Osteocyte (in vitro differentiated cells): Measurements from ENCODE around the gene SAPCD2. TPM values are rescaled to one million over a fixed set of nuclear protein-coding genes. Genes with fewer than 3 reads are reported as not detected.
"Not testable (repeated sequence)": the region's sequence is repeated elsewhere in the genome, so short reads cannot be mapped to it uniquely, and the experiment has no call there.

ENCODE experiments used
- DNase-seq: peaks from one replicate; pipeline ENCODE4 v3.0.0; 2021; ENCODE audit warnings: mixed read lengths; ENCODE audit not compliant: unreplicated experiment; ENCODE audit errors: extremely low spot score
- H3K27ac Mint-ChIP-seq: one replicate; pipeline ENCODE4 v1.8.0; 2021; ENCODE audit warnings: mild to moderate bottlenecking, mixed read lengths; ENCODE audit not compliant: unreplicated experiment
- H3K27me3 Mint-ChIP-seq: one replicate; pipeline ENCODE4 v1.8.0; 2021; ENCODE audit warnings: mixed read lengths; ENCODE audit not compliant: unreplicated experiment
- H3K36me3 Mint-ChIP-seq: one replicate; pipeline ENCODE4 v1.8.0; 2021; ENCODE audit warnings: mixed read lengths; ENCODE audit not compliant: unreplicated experiment
- H3K4me1 Mint-ChIP-seq: one replicate; pipeline ENCODE4 v1.8.0; 2021; ENCODE audit warnings: mixed read lengths; ENCODE audit not compliant: unreplicated experiment
- H3K4me3 Mint-ChIP-seq: one replicate; pipeline ENCODE4 v1.8.0; 2021; ENCODE audit warnings: mild to moderate bottlenecking, moderate library complexity, mixed read lengths; ENCODE audit not compliant: unreplicated experiment
- H3K9me3 Mint-ChIP-seq: one replicate; pipeline ENCODE4 v1.8.0; 2021; ENCODE audit warnings: mixed read lengths; ENCODE audit not compliant: unreplicated experiment
- CTCF ChIP-seq: fragments of 200-600 bp; sonication (generic); IDR thresholded peaks from 2 replicates; pipeline ENCODE4 v1.5.0; 2021; ENCODE audit warnings: antibody characterized with exemption, mild to moderate bottlenecking, moderate library complexity
- total RNA-seq: library from RNA; stranded (reverse); gene quantifications from 2 replicates; pipeline ENCODE4 v1.2.1, GENCODE V29; 2021

Gene SAPCD2
- total RNA-seq, 1 donor from 2014 or later, result 3.1 TPM

- peak; percentile 91 for DNase-seq
- no peaks in the 10 kb centered on the region for H3K9me3 Mint-ChIP-seq
- H3K36me3 Mint-ChIP-seq, result peaks cover 3% of the 10 kb centered on the region
- no peak overlapping the region for H3K27ac Mint-ChIP-seq
- peak; percentile 86 for TF ChIP-seq CTCF
- H3K4me3 Mint-ChIP-seq, result no peak overlapping the region
- H3K27me3 Mint-ChIP-seq, result no peaks in the 10 kb centered on the region
- H3K4me1 Mint-ChIP-seq, result no peaks in the 10 kb centered on the region
Measured at GRCh38 chr9:137034709-137035506, 35.4 kb downstream of the SAPCD2 start.

- Mint-ChIP-seq H3K27ac (no peak overlapping the region), H3K36me3 (peaks cover 3% of the 10 kb centered on the region), H3K9me3 (no peaks in the 10 kb centered on the region), H3K4me3 (no peak overlapping the region), H3K4me1 (peaks cover 4% of the 10 kb centered on the region), H3K27me3 (no peaks in the 10 kb centered on the region)
- no peak for TF ChIP-seq CTCF
- DNase-seq, result no peak
Measured at GRCh38 chr9:137034039-137034708, 36.2 kb downstream of the SAPCD2 start.

GRCh38 chr9:137033481-137033880 lies 36.9 kb downstream of the SAPCD2 start:
- not testable (repeated sequence) for H3K27me3 Mint-ChIP-seq, H3K9me3 Mint-ChIP-seq, H3K27ac Mint-ChIP-seq, H3K36me3 Mint-ChIP-seq, H3K4me3 Mint-ChIP-seq, DNase-seq, H3K4me1 Mint-ChIP-seq

GRCh38 chr9:137032858-137033257 lies 37.5 kb downstream of the SAPCD2 start:
- H3K27ac Mint-ChIP-seq, result no peak overlapping the region
- no peaks in the 10 kb centered on the region for H3K27me3 Mint-ChIP-seq
- H3K36me3 Mint-ChIP-seq, result peaks cover 3% of the 10 kb centered on the region
- no peak for TF ChIP-seq CTCF
- H3K4me3 Mint-ChIP-seq, result no peak overlapping the region
- no peaks in the 10 kb centered on the region for H3K9me3 Mint-ChIP-seq
- DNase-seq, result no peak
- H3K4me1 Mint-ChIP-seq, result peaks cover 4% of the 10 kb centered on the region

GRCh38 chr9:137031904-137032640 lies 38.3 kb downstream of the SAPCD2 start, which contains the start of gene FUT7:
FUT7 (minus strand) TSS chr9:137032088; CDS start chr9:137031991, 97 bp downstream.
- H3K4me1 Mint-ChIP-seq, result peaks cover 7% of the 10 kb centered on the region
- no peak for DNase-seq
- H3K27me3 Mint-ChIP-seq, result no peaks in the 10 kb centered on the region
- no peak within 1 kb of the TSS for H3K27ac Mint-ChIP-seq
- no peaks in the 10 kb centered on the region for H3K9me3 Mint-ChIP-seq
- no peak within 1 kb of the TSS for H3K4me3 Mint-ChIP-seq
- TF ChIP-seq CTCF, result no peak
- H3K36me3 Mint-ChIP-seq, result no peaks in the 10 kb centered on the region
